Transverse colon (tissue), 4 donors: ENCODE data around the gene TLCD3B. TPM values are rescaled to one million over a fixed set of nuclear protein-coding genes. Genes with fewer than 3 reads are reported as not detected.
A peak's percentile ranks its signal among the peaks of the same experiment; 100 is the strongest.

Experiments used
- DNase-seq: peaks from one replicate; pipeline ENCODE4 v3.0.0-alpha.2; 2019
- H3K27ac ChIP-seq, 4 donors: fragments of 200-600 bp; sonication (generic); 2 replicates each; pipeline ENCODE4 v1.5.1; 2016 to 2018; ENCODE audit warnings: inconsistent platforms in 4 of 4
- H3K27me3 ChIP-seq: fragments of 200-600 bp; sonication (generic); 2 replicates; pipeline ENCODE4 v1.5.1; 2017; ENCODE audit warnings: inconsistent platforms
- H3K36me3 ChIP-seq, 4 donors: fragments of 200-600 bp; sonication (generic); 2 replicates each; pipeline ENCODE4 v1.5.1; 2017 to 2019; ENCODE audit warnings: inconsistent platforms in 4 of 4
- H3K4me1 ChIP-seq, 4 donors: fragments of 200-600 bp; sonication (generic); 2 replicates each; pipeline ENCODE4 v1.5.1; 2017 to 2020; ENCODE audit warnings: inconsistent platforms in 4 of 4
- H3K4me3 ChIP-seq, 4 donors: fragments of 200-600 bp; sonication (generic); 1 replicate in 1 of 4; 2 replicates in 3 of 4; pipeline versions ENCODE4 v1.5.1 to v1.6.1; 2017 to 2019; ENCODE audit warnings: inconsistent platforms in 4 of 4
- H3K9me3 ChIP-seq, 2 donors: fragments of 200-600 bp; sonication (generic); 2 replicates each; pipeline ENCODE4 v1.5.1; 2017 to 2019; ENCODE audit warnings: inconsistent platforms in 2 of 2
- CTCF ChIP-seq, 5 experiments: fragments of 200-600 bp in 3 of 5; fragments of 450-650 bp in 2 of 5; sonication (generic) in 3 of 5; IDR thresholded peaks; 1 replicate in 2 of 5; 2 replicates in 3 of 5; pipeline ENCODE4 v1.5.1; 2016 to 2017; ENCODE audit warnings: antibody characterized with exemption in 5 of 5, inconsistent platforms in 3 of 5, mild to moderate bottlenecking in 2 of 5, moderate library complexity in 1 of 5
- POLR2AphosphoS5 ChIP-seq, 3 donors: sonication (generic); formaldehyde crosslinking; IDR thresholded peaks; one replicate each; pipeline ENCODE4 v1.6.1; 2016; ENCODE audit warnings: antibody characterized with exemption in 3 of 3
- WGBS, 2 donors: methylation state at CpG; one replicate each; pipeline ENCODE4 v1.1.5; 2018; ENCODE audit warnings: low coverage in 1 of 2; 5-methylcytosine and 5-hydroxymethylcytosine counted together
- in situ Hi-C, 4 donors: fragments of 200-750 bp; cut with MboI; loops; one replicate each; pipeline versions ENCODE4 v1.15.0 to v1.15.1; 2017; ENCODE audit warnings: low sequenced_read_pairs in 3 of 4, low pct_ligation_motif_present in 1 of 4, low pct_unique_long_range_greater_than_20kb in 1 of 4
- intact Hi-C: fragments of 100-400 bp; cut with DNase I; formaldehyde crosslinking; loops from one replicate; pipeline ENCODE4 v1.15.1; 2023; ENCODE audit warnings: low total_unique reads
- total RNA-seq, 4 donors: library from RNA; depleted of rRNA; stranded (reverse); fragments of >200 nt; gene quantifications; one replicate each; pipeline ENCODE4 v1.1.0, GENCODE V29; 2016

The TLCD3B gene
- total RNA-seq, 4 donors from 2014 or later: not detected

- peaks cover 0 to 19% (median 3%) of the 10 kb centered on the region in 4 donors for H3K36me3 ChIP-seq
- intact Hi-C loops (no loop called here), in situ Hi-C loops (no loop called here)
- 63% methylated on average over 5 of the region's 5 CpGs; no CpG with 5 or more reads in 1 of the 2 donors for WGBS, 2 donors
- no peaks in the 10 kb centered on the region for H3K9me3 ChIP-seq
- H3K27ac ChIP-seq: peak overlapping the region; percentile 23 to 95 (median 94)
- TF ChIP-seq POLR2AphosphoS5 (IDR thresholded peaks at IDR 0.05): no peak
- no peak for TF ChIP-seq CTCF (IDR thresholded peaks at IDR 0.05)
- no peaks in the 10 kb centered on the region for H3K27me3 ChIP-seq
- H3K4me3 ChIP-seq: peak overlapping the region; percentile 66 to 99 (median 86)
- H3K4me1 ChIP-seq: peaks cover 21 to 32% (median 25%) of the 10 kb centered on the region in 4 donors
- DNase-seq: no peak
These were observed 55.9 kb downstream of the TLCD3B start for GRCh38 chr16:29975134-29975538.

Other genes starting within 250 kb of the TLCD3B start
- 100 to 1,000 TPM in 1 of 4 donors, 10 to 100 TPM in 3; 37.6 to 159 (median 59.5) TPM for gene KIF22, start 240.5 kb downstream of the TLCD3B start, total RNA-seq
- 100 to 1,000 TPM; 170 to 292 (median 233) TPM for gene MAZ, start 224.7 kb downstream of the TLCD3B start, total RNA-seq
- 1 to 10 TPM in 3 of 4 donors, not detected in 1; 1.4 to 6.0 (median 1.9) TPM for gene PRRT2, start 219.1 kb downstream of the TLCD3B start, total RNA-seq
- 10 to 100 TPM; 28.8 to 47.5 (median 32.3) TPM for gene PAGR1, start 215.1 kb downstream of the TLCD3B start, total RNA-seq
- 100 to 1,000 TPM; 483 to 654 (median 553) TPM for gene MVP, start 210.8 kb downstream of the TLCD3B start, total RNA-seq
- 100 to 1,000 TPM in 1 of 4 donors, 10 to 100 TPM in 3; 58.5 to 139 (median 94.5) TPM for gene CDIPT, start 168.0 kb downstream of the TLCD3B start, total RNA-seq
- 1 to 10 TPM; 2.0 to 9.7 (median 6.3) TPM for gene SEZ6L2, start 131.7 kb downstream of the TLCD3B start, total RNA-seq
- gene ASPHD1, start 130.8 kb downstream of the TLCD3B start, total RNA-seq: 1 to 10 TPM in 2 of 4 donors, under 1 TPM in 1, not detected in 1; 0.40 to 1.2 (median 1.1) TPM
- gene KCTD13, start 105.0 kb downstream of the TLCD3B start, total RNA-seq: 100 to 1,000 TPM in 1 of 4 donors, 10 to 100 TPM in 3; 40.3 to 110 (median 57.4) TPM
- gene TMEM219, start 69.2 kb downstream of the TLCD3B start, total RNA-seq: 100 to 1,000 TPM; 149 to 210 (median 158) TPM
- 100 to 1,000 TPM in 1 of 4 donors, 10 to 100 TPM in 3; 54.6 to 103 (median 68.1) TPM for gene TAOK2, start 57.4 kb downstream of the TLCD3B start, total RNA-seq
- 10 to 100 TPM in 2 of 4 donors, 1 to 10 TPM in 2; 1.8 to 11.7 (median 8.8) TPM for gene HIRIP3, start 35.7 kb downstream of the TLCD3B start, total RNA-seq
- 10 to 100 TPM; 65.6 to 94.3 (median 73.0) TPM for gene INO80E, start 35.0 kb downstream of the TLCD3B start, total RNA-seq
- 10 to 100 TPM in 1 of 4 donors, 1 to 10 TPM in 3; 7.2 to 28.8 (median 9.7) TPM for gene DOC2A, start 20.2 kb downstream of the TLCD3B start, total RNA-seq
- gene C16orf92, start 8.1 kb downstream of the TLCD3B start, total RNA-seq: not detected
- 1,000 to 10,000 TPM in 2 of 4 donors, 100 to 1,000 TPM in 2; 778 to 1,392 (median 1,174) TPM for gene ALDOA, start 34.5 kb upstream of the TLCD3B start, total RNA-seq
- gene PPP4C, start 44.7 kb upstream of the TLCD3B start, total RNA-seq: 10 to 100 TPM; 17.7 to 92.3 (median 74.3) TPM
- gene TBX6, start 60.7 kb upstream of the TLCD3B start, total RNA-seq: 1 to 10 TPM in 1 of 4 donors, under 1 TPM in 1, not detected in 2; 0.82 to 2.2 TPM
- 100 to 1,000 TPM in 3 of 4 donors, 10 to 100 TPM in 1; 90.8 to 154 (median 125) TPM for gene YPEL3, start 64.9 kb upstream of the TLCD3B start, total RNA-seq
- 10 to 100 TPM in 3 of 4 donors, 1 to 10 TPM in 1; 9.4 to 33.3 (median 30.4) TPM for gene GDPD3, start 82.3 kb upstream of the TLCD3B start, total RNA-seq
- gene MAPK3, start 91.9 kb upstream of the TLCD3B start, total RNA-seq: 100 to 1,000 TPM; 226 to 448 (median 244) TPM
- gene CORO1A, start 152.3 kb upstream of the TLCD3B start, total RNA-seq: 10 to 100 TPM in 3 of 4 donors, 1 to 10 TPM in 1; 5.6 to 30.2 (median 24.0) TPM
- gene BOLA2B, start 162.4 kb upstream of the TLCD3B start, total RNA-seq: 1,000 to 10,000 TPM in 1 of 4 donors, 100 to 1,000 TPM in 2, 10 to 100 TPM in 1; 39.6 to 1,391 (median 605) TPM
- 100 to 1,000 TPM; 118 to 327 (median 158) TPM for gene SLX1A, start 162.6 kb upstream of the TLCD3B start, total RNA-seq
- gene SULT1A3, start 168.0 kb upstream of the TLCD3B start, total RNA-seq: 100 to 1,000 TPM in 1 of 4 donors, 10 to 100 TPM in 3; 55.4 to 864 (median 58.7) TPM
- gene NPIPB13, start 217.2 kb upstream of the TLCD3B start, total RNA-seq: 1 to 10 TPM; 2.4 to 6.4 (median 5.2) TPM